NCI-H460 (cell line): ENCODE data around the gene ATP2A3. TPM values are rescaled to one million over a fixed set of nuclear protein-coding genes. Genes with fewer than 3 reads are reported as not detected.
"Not testable (repeated sequence)": the region's sequence is repeated elsewhere in the genome, so short reads cannot be mapped to it uniquely, and the experiment has no call there.

Experiments
- DNase-seq: peaks from one replicate; pipeline ENCODE4 v3.0.0-alpha.2; 2016; ENCODE audit warnings: low read depth; ENCODE audit errors: extremely low read depth
- total RNA-seq: library from RNA; depleted of rRNA; stranded (reverse); fragments of >200 nt; shearing (Covaris generic); gene quantifications from 2 replicates; pipeline ENCODE4 v1.2.3, GENCODE V29; 2014

The ATP2A3 gene
- total RNA-seq, 1 experiment from 2014 or later = 3.5 TPM

DNA sequence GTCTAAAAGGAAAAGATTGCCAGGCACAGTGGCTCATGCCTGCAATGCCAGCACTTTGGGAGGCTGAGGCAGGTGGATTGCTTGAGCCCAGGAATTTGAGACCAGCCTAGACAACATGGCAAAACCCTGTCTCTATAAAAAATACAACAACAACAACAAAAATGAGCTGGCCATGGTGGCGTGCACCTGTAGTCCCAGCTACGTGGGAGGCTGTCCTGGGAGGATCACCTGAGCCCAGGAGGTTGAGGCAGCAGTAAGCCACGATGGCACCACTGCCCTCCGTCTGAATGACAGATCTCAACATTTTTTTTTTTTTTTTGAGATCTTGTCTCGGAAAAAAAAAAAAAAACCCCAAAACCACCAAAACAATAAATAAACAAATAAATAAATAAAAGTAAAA, 28.1 kb upstream of the ATP2A3 start:
- DNase-seq = no peak

DNA sequence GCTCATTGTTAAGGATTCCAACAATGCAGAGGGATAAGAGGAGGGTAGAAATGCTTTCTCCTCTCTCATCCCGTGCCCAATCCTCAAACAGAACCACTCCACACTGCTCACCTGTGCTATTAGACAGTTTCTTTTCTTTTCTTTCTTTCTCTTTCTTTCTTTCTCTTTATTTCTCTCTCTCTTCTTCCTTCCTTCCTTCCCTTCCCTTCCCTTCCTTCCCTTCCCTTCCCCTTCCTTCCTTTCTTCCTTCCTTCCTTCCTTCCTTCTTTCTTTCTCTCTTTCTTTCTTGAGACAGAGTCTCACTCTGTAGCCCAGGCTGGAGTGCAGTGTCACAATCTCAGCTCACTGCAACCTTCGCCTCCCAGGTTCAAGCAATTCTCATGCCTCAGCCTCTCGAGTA, 27.5 kb upstream of the ATP2A3 start:
- DNase-seq = not testable (repeated sequence)

DNA sequence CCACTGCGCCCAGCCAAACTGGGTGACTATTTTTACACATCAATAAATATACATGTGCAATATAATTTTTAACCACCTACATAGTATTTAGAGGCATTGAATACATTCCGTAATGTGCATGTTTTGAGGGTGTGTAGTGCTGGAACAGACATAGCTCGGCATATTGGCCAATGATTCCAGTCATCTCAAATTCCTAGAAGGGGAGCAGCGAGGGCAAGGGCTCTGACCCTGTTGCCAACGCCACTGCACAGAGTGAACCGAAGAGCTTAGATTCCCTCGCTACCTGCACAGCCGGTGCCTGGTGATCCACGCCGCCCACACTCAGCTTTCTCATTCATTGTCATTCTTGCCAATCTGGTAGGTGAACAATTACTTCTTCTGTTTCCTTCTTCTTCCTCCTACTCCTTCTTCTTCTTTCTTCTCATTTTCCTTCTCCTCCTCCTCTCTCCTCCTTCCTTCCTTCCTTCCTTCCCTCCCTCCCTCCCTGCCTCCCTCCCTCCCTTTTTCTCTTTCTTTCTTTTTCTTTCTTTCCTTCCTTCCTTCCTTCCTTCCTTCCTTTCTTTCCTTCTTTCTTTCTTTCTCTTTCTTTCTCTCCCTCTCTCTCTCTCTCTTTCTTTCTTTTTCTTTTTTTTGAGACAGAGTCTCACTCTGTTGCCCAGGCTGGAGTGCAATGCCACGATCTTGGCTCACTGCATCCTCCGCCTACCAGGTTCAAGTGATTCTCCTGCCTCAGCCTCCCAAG, 26.3 kb upstream of the ATP2A3 start:
- DNase-seq = no peak

DNA sequence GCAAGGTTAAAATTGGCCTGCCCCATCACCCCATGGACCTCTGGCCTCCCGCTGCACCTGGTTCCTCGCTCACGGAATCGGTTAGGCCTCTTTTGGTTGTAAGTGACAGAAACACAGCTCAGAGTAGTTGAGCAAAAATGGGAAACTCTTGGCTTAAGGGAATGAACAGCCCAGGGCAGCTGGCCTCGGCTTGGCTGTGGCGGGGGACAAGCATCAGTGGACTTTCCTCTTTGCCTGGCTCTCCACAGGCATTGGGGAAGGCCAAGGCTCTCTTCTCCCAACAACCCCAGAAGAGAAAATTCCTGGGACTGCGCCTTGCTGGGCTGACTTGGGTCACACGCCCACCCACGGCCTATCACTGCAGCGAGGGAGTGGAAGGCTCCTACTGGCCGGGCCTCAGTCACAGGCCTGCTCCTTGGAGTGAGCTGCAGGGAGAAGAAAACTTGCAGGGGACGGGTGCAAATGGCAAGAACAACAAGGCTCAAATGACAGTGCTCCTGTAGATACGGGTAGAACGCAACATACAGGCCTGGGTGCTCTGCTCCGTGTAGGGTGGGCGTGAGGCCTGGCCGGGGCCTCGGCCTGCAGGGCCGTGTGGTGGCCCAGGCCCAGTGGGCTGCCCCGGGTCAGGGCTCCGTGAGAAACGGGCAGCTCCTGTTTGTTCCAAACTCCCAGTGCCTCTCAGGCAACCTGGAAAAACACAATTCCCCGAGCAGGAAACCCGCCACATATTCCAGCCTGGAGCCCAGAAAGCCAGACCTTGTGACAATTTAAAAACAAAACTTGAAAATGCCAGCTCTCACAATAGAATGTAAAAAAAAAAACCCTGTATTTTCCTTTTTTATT, 25.0 kb upstream of the ATP2A3 start:
- no peak for DNase-seq

DNA sequence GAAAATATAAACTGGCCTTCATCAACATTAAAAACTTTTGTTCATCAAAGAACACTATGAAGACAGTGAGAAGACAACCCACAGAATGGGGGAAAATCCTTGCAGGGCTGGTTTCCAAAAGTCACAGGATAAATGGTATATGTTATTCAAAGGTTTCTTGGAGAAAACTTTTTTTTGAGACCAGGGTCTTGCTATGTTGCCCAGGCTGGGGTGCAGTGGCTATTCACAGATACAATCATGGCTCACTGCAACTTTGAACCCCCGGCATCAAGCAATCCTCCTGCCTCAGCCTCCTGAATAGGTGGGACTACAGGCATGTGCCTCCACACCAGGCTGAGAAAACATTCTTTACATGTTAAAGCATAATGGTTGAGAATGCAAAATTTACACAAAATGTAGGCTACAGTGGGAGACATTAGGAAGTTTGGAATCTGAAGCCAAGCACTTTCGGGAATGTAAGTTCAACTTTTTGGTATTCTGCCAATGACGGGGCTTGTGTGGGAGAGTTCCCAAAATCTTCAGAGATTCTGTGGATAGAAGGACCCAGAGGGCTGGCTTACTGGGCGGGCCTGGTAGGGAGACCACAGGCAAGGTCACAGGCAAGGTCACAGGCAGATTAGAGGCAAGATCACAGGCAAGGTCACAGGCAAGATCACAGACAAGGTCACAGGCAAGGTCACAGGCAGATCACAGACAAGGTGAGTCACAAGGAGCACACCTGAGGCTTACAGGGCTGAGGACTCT, 24.2 kb upstream of the ATP2A3 start:
- no peak for DNase-seq

DNA sequence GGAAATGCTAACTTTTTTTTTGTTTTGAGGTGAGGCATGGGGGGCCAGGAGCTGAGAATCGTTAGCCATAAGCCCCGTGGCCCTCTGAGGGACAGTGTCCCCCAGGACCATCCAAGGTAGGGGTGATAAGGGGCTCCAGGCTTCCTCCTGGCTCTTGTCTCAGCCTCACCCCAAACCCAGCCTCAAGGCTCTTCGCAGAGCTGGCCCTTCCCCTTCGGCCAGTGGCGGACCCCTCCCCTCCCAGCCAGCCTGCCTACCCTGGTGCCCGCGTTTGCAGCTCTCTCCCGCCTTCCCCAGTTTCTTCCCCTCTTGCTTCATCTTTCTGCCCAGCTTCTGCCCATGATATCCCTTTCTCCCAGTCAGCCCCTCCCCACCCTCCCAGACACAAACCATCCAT, 22.7 kb upstream of the ATP2A3 start:
- no peak for DNase-seq

DNA sequence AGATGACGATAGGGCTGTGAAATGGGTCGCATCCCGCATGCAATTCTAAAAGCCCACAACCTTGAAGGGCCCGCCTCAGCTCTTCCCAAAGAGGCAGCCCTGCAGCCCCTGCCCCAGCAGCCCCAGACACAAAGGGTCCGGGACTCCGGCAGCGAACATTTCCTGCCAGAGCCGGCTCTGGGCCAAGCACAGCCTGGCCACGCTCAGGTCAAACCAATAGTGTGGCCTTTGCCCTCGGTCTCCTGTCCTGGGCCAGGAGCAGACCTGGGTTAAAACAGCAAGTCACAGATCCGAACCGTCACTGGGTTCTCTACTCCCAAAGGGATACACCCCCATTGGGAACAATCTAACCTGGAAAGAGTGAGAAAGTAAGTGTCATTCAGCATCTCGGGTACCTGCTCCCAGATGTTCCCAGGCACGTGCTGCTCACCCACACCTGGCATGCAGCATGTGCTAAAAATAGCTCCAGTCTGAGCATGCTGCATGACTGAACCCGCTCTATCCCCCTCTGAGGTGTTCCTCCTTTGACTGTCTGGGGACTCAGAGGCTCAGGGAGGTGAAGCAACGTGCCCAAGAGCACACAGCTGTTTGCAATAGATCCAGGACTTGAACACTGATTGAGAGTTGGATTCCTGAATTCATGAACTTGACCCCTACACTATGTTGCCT, 22.2 kb upstream of the ATP2A3 start:
- no peak for DNase-seq

DNA sequence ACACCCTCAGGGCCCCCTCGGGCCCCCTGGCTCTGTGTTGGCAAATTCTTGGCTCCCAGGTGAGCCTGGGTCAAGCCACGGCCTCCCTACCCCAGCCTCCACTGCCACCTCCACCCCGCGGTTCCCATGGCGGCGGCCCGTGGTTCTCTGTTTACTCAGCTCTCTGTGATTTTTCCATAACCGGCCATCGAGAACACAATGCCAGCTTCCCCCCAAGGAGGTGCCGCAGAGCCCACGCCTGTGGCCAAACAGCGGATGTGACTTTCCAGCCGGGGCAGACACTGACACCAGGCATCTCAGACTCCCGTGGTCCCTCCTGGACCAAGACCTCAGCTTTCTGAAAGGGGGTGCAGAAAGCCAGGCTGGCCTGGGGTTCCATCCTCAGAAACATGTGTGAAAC, 21.6 kb upstream of the ATP2A3 start:
- no peak for DNase-seq

DNA sequence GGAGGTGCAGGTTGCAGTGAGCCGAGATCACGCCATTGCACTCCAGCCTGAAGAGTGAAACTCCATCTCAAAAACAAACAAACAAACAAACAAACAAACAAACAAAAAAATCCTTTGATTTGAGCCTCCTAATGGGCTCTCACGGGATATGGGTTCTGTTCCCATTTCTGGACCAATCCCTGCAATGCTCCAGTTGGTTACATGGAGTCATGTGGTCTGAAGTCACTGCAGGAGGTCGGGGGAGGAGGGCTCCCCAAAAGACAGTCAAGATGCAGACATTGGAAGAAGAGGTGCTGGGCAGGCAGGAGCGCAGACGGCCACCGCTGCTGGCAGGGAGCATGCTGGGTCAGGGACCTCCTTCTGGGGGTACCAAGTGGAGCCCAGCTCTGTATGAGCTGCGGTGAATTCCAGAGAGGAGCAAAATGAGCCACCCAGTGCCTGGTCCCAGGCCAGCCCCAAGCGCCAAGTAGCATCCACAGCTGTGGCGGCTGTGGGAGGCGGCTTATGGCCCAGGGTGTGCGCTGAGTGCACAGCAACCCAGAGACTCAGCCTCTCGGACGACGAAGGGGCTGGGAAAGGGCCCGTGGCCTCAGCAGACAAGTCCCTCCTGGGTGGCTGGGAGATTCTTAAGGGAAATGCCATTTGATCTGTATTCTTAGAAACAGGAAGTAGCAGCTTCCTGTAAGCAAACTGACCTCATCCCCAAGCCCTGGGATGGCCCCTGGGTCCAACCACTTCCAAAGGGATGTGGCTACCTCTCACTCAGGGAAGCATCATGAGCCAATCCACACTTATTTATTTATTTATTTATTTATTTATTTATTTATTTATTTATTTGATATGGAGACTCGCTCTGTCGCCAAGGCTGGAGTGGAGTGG, 19.6 kb upstream of the ATP2A3 start:
- DNase-seq = no peak

DNA sequence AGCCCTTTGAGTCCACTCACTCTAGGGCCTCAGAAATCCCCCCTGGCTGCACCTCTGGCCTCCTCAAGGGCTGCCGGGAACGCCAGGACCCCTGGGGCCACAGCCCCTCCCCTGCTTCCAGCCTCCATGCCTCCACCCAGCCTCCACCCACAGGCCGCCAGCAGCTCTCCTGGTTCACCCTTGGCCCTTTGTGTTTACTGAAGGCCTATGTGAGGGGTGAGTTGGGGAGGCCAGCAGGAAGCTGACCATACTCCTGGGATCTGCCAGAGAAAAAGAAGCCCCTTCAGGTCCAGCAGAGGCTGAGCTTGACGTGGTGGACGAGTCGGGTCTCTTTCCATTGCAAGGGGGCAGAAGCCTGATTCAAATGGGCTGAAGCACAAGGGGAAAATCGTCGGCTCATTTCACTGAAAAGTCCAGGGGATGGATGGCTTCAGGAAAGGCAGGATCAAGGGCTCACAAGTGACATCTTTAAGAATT, 18.3 kb upstream of the ATP2A3 start:
- DNase-seq = no peak

DNA sequence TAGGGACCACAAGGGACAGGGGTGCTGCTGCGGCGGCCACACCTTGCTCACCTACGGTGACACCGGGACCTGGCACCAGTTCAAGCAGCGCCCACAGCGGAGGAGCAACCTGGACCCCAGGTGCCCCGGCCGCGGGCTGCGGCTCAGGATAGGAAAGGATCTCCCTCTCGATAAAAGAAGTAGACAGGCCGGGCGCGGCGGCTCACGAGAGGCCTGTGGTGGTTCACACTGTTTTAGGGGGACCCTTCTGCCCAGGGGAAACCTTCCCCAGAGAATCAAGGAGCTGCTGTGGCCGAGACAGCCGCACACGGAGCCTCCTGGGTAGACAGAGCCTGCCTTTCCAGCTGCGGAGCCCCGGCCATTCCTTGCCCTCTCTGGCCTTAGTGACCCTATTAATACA, 17.9 kb upstream of the ATP2A3 start:
- no peak for DNase-seq

DNA sequence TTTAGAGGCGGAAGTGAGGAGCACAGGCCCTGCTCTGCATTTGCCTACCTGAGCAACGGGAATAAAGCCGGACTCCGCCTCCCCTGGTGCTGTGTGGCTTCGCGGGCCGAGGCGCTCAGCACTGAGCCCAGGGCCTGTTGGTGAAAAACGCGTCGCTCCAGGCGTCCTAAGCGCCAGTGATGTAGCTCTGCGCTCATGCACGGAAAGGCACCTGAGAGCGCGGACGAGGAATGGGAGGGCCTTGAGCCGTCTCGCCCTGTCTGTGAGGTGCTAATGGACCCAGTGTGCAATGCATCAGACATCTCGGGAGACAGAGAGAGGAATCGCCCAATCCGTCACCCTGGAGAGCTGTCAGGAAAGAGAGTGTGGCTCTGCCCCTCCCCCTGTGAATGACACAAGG, 17.2 kb upstream of the ATP2A3 start:
- no peak for DNase-seq

DNA sequence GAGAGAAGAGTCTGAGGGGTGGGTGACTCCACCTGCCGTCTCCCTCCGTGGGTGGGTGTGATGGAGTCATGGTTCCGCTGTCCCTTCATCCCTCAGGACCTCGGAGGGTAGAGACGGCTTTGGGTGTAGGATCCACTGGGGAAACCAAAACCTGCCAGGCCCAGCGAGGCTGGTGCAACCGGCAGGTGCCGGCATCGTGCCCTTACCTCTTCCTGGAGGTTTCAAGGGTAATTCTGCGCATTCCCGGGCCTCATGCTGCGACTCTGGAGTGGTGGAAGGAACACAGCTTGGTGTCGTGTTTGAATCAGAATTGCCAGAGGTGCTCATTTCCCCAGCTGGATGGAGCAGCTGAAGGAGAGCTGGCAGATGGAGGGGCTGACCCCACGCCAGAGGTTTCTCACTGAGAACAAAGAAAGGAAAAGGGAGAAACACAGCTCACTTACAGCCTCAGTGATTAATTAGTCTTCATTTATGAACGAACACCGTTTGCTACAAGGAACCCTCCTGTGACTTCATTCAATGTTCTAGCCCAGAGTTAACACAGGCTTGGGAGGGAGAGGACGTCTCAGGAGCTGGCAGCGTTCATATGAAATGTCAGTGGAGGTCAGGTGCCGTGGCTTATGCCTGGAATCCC, 16.3 kb upstream of the ATP2A3 start:
- no peak for DNase-seq

DNA sequence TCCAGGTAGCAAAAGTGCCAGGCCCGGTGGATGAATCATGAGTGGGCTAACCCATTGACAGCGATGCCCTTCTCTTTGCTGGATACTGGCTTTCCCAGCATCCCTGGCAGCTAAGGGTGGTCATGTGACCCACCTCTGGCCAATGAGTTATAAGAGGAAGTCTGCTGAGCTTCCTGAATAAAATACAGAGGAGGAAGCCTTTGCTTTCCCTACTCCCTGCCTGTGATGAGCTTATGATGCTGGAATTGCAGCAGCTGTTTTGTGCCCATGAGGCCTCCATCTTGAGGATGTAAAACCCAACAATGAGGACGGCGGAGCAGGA, 15.0 kb upstream of the ATP2A3 start:
- no peak for DNase-seq

DNA sequence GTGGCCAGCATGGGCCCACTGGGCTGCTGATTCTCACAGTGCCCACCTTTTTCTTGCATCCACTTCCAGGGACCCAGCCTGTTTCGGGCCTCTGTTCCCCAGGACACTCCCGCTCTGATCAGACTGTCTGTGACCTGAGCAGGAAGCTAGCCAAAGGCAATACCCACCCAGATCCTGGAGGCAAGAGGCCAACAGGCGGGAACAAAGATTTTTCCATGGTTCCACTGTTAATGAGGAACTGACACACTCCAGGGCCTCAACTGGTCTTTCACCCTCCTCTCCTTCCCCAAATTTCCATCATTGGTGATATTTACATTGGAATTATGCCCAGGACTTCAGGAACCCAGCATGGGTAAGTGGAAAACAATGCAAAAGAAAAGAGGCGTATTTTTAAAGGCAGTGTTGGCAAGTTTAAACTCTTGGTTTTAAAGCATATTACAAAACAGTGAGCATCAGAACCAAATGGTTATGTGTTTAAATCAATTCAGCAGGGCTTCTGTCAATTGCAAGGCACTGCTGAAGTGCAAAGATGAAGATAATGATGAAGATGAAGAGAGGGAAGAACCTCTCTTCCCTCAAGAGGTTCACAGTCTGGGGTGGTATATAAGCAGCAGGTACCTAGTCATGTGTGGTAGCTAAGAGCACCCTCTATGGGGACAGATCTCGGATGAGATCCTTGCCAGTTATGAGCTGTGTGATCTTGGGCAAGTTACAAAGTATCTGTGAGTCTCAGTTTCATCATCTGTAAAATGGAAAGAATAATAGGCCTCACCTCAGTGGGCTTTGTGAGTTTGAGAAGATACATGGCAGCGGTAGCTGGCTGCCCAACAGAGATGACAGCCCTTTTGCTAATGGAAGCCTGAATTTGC, 14.4 kb upstream of the ATP2A3 start:
- DNase-seq = no peak

DNA sequence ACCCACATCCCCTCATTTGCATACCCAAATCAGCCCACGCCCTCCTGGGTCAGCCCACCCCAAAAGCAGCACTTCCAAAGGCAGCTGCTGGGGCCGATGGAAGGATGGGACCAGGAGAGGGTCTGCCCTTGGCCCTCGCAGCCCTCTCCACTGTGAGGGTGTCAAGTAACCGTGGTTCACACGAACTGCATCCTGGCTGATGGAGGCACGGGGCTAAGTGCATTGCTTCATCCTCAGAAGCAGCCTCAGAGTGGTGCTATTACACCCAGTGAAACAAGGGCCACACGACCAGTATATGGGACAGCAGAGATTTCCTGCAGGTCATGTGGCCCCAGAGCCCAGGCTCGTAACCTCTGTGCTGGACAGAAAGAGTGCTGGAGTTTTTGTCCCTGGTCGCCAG, 13.2 kb upstream of the ATP2A3 start:
- no peak for DNase-seq

DNA sequence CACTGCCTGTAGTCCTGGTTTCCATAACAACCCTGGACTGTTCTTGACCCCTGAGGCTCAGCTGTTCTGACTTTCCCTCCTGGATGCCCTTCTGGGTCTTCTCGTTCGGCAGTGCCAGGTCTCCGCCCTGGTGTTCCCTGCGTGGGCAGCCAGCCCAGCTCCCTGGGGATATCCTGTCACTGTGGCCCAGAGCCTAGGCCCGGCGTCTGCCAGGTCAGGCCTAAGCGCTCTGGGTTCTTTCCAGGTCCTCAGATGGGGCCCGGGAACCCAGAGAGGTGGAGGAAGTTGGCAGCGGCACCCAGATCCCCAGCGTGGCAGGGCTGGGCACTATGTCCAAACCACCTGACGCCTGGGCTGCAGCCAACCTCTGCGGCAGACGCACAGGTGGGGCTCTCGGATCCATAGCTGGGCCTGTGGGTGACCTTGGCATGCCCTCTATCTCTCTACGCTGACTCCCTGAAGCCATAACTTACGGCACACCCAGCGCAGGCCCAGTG, 12.5 kb upstream of the ATP2A3 start:
- no peak for DNase-seq

DNA sequence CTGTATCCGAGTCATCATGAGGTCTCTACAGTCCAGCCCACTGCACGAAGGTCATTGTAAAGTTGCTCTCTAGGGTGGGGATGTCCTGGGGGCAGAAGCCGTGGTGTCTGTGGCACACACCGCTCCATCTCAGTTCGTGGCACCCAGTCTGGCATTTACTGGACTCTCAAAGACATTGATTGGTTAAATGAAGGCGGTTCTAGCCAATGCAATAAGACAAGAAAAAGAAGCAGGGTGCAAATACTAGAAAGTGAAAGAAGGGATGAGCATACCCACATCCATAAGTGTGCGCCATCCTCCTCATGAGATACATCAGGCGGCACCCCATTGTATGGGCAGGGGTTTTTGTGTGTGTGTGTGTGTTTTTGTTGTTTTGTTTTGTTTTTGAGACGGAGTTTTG, 10.7 kb upstream of the ATP2A3 start:
- DNase-seq = no peak
